OCI-LY3 (cell line): ENCODE data around the gene ATG4D.
A peak's percentile ranks its signal among the peaks of the same experiment; 100 is the strongest.
"Not testable (repeated sequence)": the region's sequence is repeated elsewhere in the genome, so short reads cannot be mapped to it uniquely, and the experiment has no call there.

Experiments
- H2AFZ ChIP-seq: fragments of 200-600, 300-600 bp; shearing (Covaris generic); 2 replicates; pipeline ENCODE4 v1.6.0; 2014; ENCODE audit warnings: antibody characterized with exemption, low read depth, low read length
- H3K27ac ChIP-seq: fragments of 200-600, 300-600 bp; sonication (generic); 2 replicates; pipeline ENCODE4 v1.5.1; 2014; ENCODE audit warnings: mild to moderate bottlenecking, low read length, moderate library complexity, mixed read lengths
- H3K27me3 ChIP-seq: fragments of 200-600, 300-600 bp; sonication (generic); 2 replicates; pipeline ENCODE4 v1.6.1; 2014; ENCODE audit warnings: low read depth, low read length, mixed read lengths
- H3K36me3 ChIP-seq: fragments of 200-600, 300-600 bp; sonication (generic); replicated peaks from 2 replicates; pipeline ENCODE3; 2014; ENCODE audit warnings: low read depth, low read length, mixed read lengths
- H3K4me1 ChIP-seq: fragments of 300-600, 200-600 bp; sonication (generic); 2 replicates; pipeline ENCODE4 v1.6.1; 2014; ENCODE audit warnings: low read length, mixed read lengths
- H3K4me2 ChIP-seq: fragments of 200-600, 300-600 bp; sonication (generic); 2 replicates; pipeline ENCODE4 v1.6.1; 2014; ENCODE audit warnings: low read length, mixed read lengths
- H3K4me3 ChIP-seq: fragments of 300-600, 200-600 bp; sonication (generic); 2 replicates; pipeline ENCODE4 v1.5.1; 2014; ENCODE audit warnings: antibody characterized with exemption, mild to moderate bottlenecking, low read length, moderate library complexity
- H3K79me2 ChIP-seq: fragments of 300-600, 200-600 bp; shearing (Covaris generic); 2 replicates; pipeline ENCODE4 v1.6.1; 2014; ENCODE audit warnings: mild to moderate bottlenecking, low read length, mixed read lengths
- H3K9ac ChIP-seq: fragments of 300-600, 200-600 bp; shearing (Covaris generic); 2 replicates; pipeline ENCODE4 v1.6.0; 2014; ENCODE audit warnings: mild to moderate bottlenecking, low read length, moderate library complexity
- H3K9me3 ChIP-seq: fragments of 200-600, 300-600 bp; shearing (Covaris generic); 2 replicates; pipeline ENCODE4 v1.6.1; 2014; ENCODE audit warnings: low read length, mixed read lengths; ENCODE audit not compliant: insufficient read depth
- H4K20me1 ChIP-seq: fragments of 200-600, 300-600 bp; sonication (generic); 2 replicates; pipeline ENCODE4 v1.6.1; 2016; ENCODE audit warnings: low read length, mixed read lengths; ENCODE audit not compliant: insufficient read depth
- EZH2phosphoT487 ChIP-seq: fragments of 200-600 bp; shearing (Covaris generic); IDR thresholded peaks from 2 replicates; pipeline ENCODE4 v1.6.1; 2018; ENCODE audit warnings: antibody characterized with exemption, mixed run types, low read depth
- TF ChIP-seq, protein P1 (sequence below): fragments of 200-600, 300-600 bp; sonication (generic); IDR thresholded peaks from 2 replicates; pipeline ENCODE4 v1.5.1; 2014; ENCODE audit warnings: antibody characterized with exemption, low read length, low read depth

Gene ATG4D

DNA sequence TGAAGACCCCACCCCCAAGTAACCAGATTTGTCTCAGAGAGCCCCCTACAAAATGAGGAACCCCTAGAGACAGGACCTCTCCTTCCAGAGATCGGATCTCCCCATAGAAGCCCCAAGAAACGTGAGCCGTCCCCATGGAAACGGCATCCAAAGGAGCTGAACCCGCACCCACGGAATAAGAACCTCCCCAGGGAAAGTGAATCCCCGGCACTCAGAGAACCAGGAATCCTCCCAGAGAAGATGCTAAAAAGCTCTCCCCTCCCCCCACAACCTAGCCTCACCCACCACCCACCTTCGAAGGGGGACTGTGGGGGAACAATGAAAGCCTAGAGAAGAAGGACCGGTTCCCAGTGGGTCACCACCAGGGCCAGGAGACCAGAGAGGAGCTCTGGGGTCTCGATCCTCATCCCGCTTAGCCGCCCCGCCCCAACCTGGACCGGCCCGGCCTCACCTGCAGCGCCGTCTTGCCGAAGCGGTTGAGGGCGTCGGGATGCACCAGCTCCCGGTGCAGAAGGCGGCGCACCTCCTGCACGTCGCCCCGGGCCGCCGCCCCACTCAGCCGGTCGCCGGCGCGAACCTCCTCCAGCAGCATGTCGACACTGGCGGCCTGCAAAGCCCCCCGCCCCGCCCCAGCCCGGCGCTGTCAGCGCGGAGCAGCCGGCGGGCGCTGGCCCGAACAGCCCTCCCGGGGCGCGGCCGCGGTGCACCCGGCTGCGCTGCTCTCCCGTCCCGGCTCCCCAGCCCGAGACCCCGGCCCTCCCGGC is 24.5 kb downstream of the ATG4D start:
- peaks cover 10% of the 10 kb centered on the region; the same call in 1 of the 2 replicates for H3K27me3 ChIP-seq
- peaks cover 31% of the 10 kb centered on the region for H3K4me1 ChIP-seq
- peak overlapping the region; percentile 55 for H3K9ac ChIP-seq
- peak overlapping the region; percentile 91 for H3K4me2 ChIP-seq
- no peaks in the 10 kb centered on the region; the same call in none of the 2 replicates for H4K20me1 ChIP-seq
- peak overlapping the region; percentile 79 for H3K4me3 ChIP-seq
- peak overlapping the region; percentile 7; the same call in 1 of the 2 replicates for H2AFZ ChIP-seq
- peaks cover 22% of the 10 kb centered on the region for H3K79me2 ChIP-seq
- TF ChIP-seq EZH2phosphoT487 = no peak
- peaks cover 4% of the 10 kb centered on the region for H3K36me3 ChIP-seq
- H3K27ac ChIP-seq = no peak overlapping the region
- H3K9me3 ChIP-seq = no peaks in the 10 kb centered on the region

DNA sequence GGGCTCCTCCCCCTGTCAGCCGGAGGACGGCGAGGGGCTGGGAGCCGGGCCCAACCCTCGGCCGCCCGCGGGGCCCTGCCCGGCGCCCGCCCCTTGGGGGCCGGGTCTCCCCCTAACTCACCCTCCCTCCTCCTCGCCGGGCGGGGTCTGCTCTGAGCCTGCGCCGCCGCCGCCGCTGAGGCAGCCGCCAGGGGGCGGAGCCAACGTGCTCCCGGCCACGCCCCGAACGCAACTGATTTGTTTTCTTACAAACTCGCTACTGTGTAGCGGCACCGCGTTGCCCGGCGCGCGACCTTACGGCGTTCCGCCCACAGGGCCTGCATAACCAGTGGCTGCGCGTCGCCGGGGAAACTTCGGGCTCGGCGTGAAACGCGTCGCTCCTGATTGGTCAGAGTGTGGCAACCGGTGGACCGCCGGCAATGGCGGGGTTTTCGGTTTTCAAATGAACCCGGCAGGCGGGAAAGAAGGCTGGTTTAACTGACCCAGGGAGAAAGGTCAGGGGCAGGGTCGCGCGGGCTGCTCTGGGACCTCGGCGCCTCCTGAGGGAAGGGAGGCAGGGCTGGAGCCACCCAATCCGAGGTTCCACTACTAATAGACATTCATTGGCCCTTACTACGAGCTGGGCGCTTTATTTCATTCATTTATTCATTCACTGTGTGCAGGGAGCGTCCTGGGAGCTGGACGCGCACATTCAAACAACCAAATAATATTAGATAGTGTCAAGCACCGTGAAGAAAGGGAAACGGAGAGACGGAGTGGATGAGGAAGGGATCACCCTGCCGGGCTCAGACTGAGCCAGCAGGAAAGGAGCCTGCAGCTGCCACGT is 25.3 kb downstream of the ATG4D start, which contains the start of gene CDKN2D:
CDKN2D (minus strand) TSS at position 154 of the 826 bp plus-strand sequence. CDS start 326 bp downstream, outside the sequence.
- Histone ChIP-seq H2AFZ (peak within 1 kb of the TSS; percentile 40), H3K79me2 (peaks cover 17% of the 10 kb centered on the region), H4K20me1 (no peaks in the 10 kb centered on the region; the same call in none of the 2 replicates), H3K9ac (peak within 1 kb of the TSS; percentile 79), H3K27me3 (peaks cover 10% of the 10 kb centered on the region; the same call in 1 of the 2 replicates), H3K4me2 (peak within 1 kb of the TSS; percentile 91), H3K27ac (peak within 1 kb of the TSS; percentile 79), H3K4me1 (peaks cover 31% of the 10 kb centered on the region), H3K4me3 (peak within 1 kb of the TSS; percentile 79), H3K36me3 (peaks cover 4% of the 10 kb centered on the region), H3K9me3 (no peaks in the 10 kb centered on the region)
- TF ChIP-seq EZH2phosphoT487 = no peak
- TF ChIP-seq, protein P1, sequence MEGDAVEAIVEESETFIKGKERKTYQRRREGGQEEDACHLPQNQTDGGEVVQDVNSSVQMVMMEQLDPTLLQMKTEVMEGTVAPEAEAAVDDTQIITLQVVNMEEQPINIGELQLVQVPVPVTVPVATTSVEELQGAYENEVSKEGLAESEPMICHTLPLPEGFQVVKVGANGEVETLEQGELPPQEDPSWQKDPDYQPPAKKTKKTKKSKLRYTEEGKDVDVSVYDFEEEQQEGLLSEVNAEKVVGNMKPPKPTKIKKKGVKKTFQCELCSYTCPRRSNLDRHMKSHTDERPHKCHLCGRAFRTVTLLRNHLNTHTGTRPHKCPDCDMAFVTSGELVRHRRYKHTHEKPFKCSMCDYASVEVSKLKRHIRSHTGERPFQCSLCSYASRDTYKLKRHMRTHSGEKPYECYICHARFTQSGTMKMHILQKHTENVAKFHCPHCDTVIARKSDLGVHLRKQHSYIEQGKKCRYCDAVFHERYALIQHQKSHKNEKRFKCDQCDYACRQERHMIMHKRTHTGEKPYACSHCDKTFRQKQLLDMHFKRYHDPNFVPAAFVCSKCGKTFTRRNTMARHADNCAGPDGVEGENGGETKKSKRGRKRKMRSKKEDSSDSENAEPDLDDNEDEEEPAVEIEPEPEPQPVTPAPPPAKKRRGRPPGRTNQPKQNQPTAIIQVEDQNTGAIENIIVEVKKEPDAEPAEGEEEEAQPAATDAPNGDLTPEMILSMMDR = no peak

DNA sequence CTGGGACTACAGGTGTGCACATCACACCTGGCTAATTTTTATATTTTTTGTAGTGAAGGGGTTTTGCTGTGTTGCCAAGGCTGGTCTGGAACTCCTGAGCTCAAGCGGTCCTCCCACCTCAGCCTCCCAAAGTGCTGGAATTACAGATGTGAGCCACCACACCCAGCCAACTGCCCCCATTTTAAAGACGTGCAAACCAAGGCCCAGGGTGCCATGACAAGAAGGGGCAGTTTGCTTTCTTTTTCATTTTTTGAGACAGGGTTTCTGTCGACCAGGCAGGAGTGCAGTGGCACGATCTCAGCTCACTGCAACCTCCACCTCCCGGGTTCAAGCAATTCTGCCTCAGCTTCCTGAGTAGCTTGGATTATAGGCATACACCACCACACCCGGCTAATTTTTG is 30.1 kb downstream of the ATG4D start:
- not testable (repeated sequence) for H3K4me2 ChIP-seq, H3K4me3 ChIP-seq, H3K36me3 ChIP-seq, H3K4me1 ChIP-seq, H2AFZ ChIP-seq, H3K9me3 ChIP-seq, H3K79me2 ChIP-seq, H4K20me1 ChIP-seq, H3K27me3 ChIP-seq, H3K9ac ChIP-seq, H3K27ac ChIP-seq

DNA sequence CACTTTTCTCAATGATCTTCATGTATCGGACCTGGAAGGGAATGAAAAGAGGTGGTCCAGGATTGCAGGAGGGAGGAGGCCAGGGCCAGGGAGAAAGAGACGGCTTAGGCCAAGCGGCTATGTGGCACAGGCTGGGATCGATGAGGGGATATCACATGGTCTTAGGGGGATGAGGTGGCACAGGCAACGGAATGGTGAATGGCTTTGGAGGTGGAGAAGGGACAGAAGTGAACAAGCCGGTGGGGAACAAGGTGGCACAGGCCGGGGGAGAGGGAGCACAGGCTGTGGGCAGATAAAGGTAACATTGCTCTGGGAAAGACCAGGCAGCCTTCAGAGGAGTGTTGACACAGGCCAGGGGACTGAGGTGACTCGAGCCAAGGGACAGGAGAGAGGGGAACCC is 30.8 kb downstream of the ATG4D start:
- Histone ChIP-seq H3K27ac (no peak overlapping the region), H3K9ac (no peak overlapping the region), H3K4me2 (no peak overlapping the region), H3K9me3 (no peaks in the 10 kb centered on the region), H3K27me3 (no peaks in the 10 kb centered on the region), H3K4me1 (peaks cover 3% of the 10 kb centered on the region; the same call in 1 of the 2 replicates), H3K4me3 (no peak overlapping the region), H2AFZ (no peak overlapping the region), H3K36me3 (no peaks in the 10 kb centered on the region), H4K20me1 (no peaks in the 10 kb centered on the region), H3K79me2 (no peaks in the 10 kb centered on the region)
- TF ChIP-seq, protein P1 = no peak
- no peak for TF ChIP-seq EZH2phosphoT487
